Sigmoid colon (tissue), 7 donors: ENCODE results near the gene ATP23. TPM values are rescaled to one million over a fixed set of nuclear protein-coding genes. Genes with fewer than 3 reads are reported as not detected.

ENCODE experiments used
- DNase-seq: peaks from one replicate; pipeline ENCODE4 v3.0.0-alpha.2; 2019
- H3K27ac ChIP-seq, 4 donors: fragments of 200-600 bp; sonication (generic); one replicate each; pipeline ENCODE4 v1.5.1; 2016 to 2019; ENCODE audit warnings: mild to moderate bottlenecking in 1 of 4
- H3K27me3 ChIP-seq, 3 donors: fragments of 200-600 bp; sonication (generic); one replicate each; pipeline ENCODE4 v1.5.1; 2019; ENCODE audit warnings: mild to moderate bottlenecking in 1 of 3
- H3K36me3 ChIP-seq, 4 donors: fragments of 200-600 bp; sonication (generic); one replicate each; pipeline ENCODE4 v1.5.1; 2016 to 2019
- H3K4me1 ChIP-seq, 4 donors: fragments of 200-600 bp; sonication (generic); one replicate each; pipeline ENCODE4 v1.5.1; 2017 to 2019
- H3K4me3 ChIP-seq, 4 donors: fragments of 200-600 bp; sonication (generic); one replicate each; pipeline ENCODE4 v1.5.1; 2017 to 2019; ENCODE audit warnings: mild to moderate bottlenecking in 2 of 4, moderate library complexity in 1 of 4
- H3K9me3 ChIP-seq, 4 donors: fragments of 200-600 bp in 3 of 4; sonication (generic) in 3 of 4; one replicate each; pipeline versions ENCODE4 v1.5.1 to v1.6.1; 2013 to 2019
- EP300 ChIP-seq, 4 donors: sonication (generic); formaldehyde crosslinking; IDR thresholded peaks; one replicate each; pipeline ENCODE4 v1.6.1; 2017; ENCODE audit warnings: antibody characterized with exemption in 4 of 4
- POLR2A ChIP-seq, 2 donors: fragments of 450-650 bp; IDR thresholded peaks; one replicate each; pipeline ENCODE4 v1.6.1; 2016; ENCODE audit warnings: antibody characterized with exemption in 2 of 2, mild to moderate bottlenecking in 2 of 2, moderate library complexity in 2 of 2
- POLR2AphosphoS5 ChIP-seq, 4 donors: sonication (generic); formaldehyde crosslinking; IDR thresholded peaks; one replicate each; pipeline ENCODE4 v1.6.1; 2017; ENCODE audit warnings: antibody characterized with exemption in 4 of 4
- WGBS, 2 donors: extraction: QIAGEN DNeasy Blood & Tissue Kit; methylation state at CpG; one replicate each; pipeline ENCODE4 v1.1.7; 2013; 5-methylcytosine and 5-hydroxymethylcytosine counted together
- intact Hi-C: fragments of 100-400 bp; cut with DNase I; formaldehyde crosslinking; loops from one replicate; pipeline ENCODE4 v1.15.1; 2023
- polyA plus RNA-seq, 3 donors: library from polyadenylated mRNA; stranded (reverse); fragments of 200-250 nt; gene quantifications; one replicate each; pipeline ENCODE4 v1.2.3, GENCODE V29; 2013
- total RNA-seq, 4 donors: library from RNA; depleted of rRNA; stranded (reverse); fragments of >200 nt; gene quantifications; one replicate each; pipeline ENCODE4 v1.1.0, GENCODE V29; 2016
- TF ChIP-seq, protein P1 (sequence below), 4 experiments: fragments of 450-650 bp in 3 of 4; fragments of 200-600 bp in 1 of 4; IDR thresholded peaks; one replicate each; pipeline ENCODE4 v1.5.1; 2016 to 2019; ENCODE audit warnings: antibody characterized with exemption in 4 of 4, mild to moderate bottlenecking in 3 of 4, moderate library complexity in 2 of 4
- donor health status: healthy with polysubstance abuse.
- donor health status: Bipolar disorder and iron deficiency.
- donor health status: healthy.

Gene ATP23
- total and polyA plus RNA-seq, 7 donors = 5.3 to 43.5 (median 14.8) TPM

DNA sequence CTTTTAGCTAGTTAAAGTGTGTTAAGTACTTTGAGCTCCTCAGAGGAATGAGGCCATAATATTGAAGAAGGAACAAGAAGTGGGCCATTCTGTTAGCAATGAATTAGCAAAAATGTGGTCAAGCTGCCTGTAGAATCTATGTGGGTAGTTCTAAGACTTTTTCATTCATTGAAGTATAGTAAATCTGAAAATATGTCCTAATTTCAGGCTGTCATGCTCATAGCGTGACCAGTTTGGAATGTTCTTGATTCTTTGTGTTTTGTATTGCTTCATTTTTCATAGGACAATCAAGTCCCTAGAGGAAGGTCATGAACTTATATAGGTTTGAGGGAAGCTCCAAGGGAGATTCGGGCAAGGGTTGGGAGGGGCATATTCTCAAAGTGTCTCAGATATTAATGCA, 11.4 kb downstream of the ATP23 start:
- intact Hi-C loops = no loop called here
- Histone ChIP-seq H3K27me3 (no peaks in the 10 kb centered on the region), H3K4me1 (no peaks in the 10 kb centered on the region), H3K36me3 (peaks cover 0 to 44% (median 8%) of the 10 kb centered on the region in 4 donors), H3K9me3 (no peaks in the 10 kb centered on the region), H3K27ac (no peak overlapping the region), H3K4me3 (no peak overlapping the region)
- WGBS, 2 donors = 95 to 96% methylated on average over 2 of the region's 2 CpGs
- no peak for DNase-seq
- no peak for TF ChIP-seq POLR2A (IDR thresholded peaks at IDR 0.05)
- TF ChIP-seq, protein P1, sequence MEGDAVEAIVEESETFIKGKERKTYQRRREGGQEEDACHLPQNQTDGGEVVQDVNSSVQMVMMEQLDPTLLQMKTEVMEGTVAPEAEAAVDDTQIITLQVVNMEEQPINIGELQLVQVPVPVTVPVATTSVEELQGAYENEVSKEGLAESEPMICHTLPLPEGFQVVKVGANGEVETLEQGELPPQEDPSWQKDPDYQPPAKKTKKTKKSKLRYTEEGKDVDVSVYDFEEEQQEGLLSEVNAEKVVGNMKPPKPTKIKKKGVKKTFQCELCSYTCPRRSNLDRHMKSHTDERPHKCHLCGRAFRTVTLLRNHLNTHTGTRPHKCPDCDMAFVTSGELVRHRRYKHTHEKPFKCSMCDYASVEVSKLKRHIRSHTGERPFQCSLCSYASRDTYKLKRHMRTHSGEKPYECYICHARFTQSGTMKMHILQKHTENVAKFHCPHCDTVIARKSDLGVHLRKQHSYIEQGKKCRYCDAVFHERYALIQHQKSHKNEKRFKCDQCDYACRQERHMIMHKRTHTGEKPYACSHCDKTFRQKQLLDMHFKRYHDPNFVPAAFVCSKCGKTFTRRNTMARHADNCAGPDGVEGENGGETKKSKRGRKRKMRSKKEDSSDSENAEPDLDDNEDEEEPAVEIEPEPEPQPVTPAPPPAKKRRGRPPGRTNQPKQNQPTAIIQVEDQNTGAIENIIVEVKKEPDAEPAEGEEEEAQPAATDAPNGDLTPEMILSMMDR (IDR thresholded peaks at IDR 0.05) = no peak
- no peak for TF ChIP-seq POLR2AphosphoS5 (IDR thresholded peaks at IDR 0.05)
- TF ChIP-seq EP300 (IDR thresholded peaks at IDR 0.05) = no peak

DNA sequence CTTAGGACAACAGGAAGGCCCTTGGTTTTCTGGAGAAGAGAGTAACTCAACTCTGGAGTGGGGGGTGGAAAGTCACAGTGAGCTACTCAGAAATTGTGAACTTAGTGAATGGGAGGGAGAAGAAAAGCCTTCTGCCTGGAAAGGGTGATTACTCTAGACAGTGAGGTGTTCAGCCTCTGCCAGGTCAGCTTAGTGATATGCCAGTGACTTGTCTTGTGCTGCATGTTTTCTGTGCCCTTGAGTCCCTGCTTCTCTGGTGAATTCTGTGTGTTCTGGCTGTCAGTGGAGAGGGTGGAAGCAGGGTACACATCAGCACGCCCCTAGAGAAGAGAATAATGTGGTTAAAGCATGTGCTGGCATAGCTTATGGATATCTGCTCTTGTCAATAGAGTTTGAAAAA, 13.4 kb downstream of the ATP23 start:
- Histone ChIP-seq H3K4me1 (no peaks in the 10 kb centered on the region), H3K27ac (no peak overlapping the region), H3K4me3 (no peak overlapping the region), H3K27me3 (no peaks in the 10 kb centered on the region), H3K36me3 (peaks cover 0 to 53% (median 12%) of the 10 kb centered on the region in 4 donors), H3K9me3 (no peaks in the 10 kb centered on the region)
- DNase-seq = no peak
- no peak for TF ChIP-seq POLR2AphosphoS5 (IDR thresholded peaks at IDR 0.05)
- TF ChIP-seq, protein P1 (IDR thresholded peaks at IDR 0.05) = no peak
- TF ChIP-seq POLR2A (IDR thresholded peaks at IDR 0.05) = no peak
- TF ChIP-seq EP300 (IDR thresholded peaks at IDR 0.05) = no peak
- intact Hi-C loops = no loop called here
- WGBS, 2 donors = 96% methylated on average over 1 of the region's 1 CpG

DNA sequence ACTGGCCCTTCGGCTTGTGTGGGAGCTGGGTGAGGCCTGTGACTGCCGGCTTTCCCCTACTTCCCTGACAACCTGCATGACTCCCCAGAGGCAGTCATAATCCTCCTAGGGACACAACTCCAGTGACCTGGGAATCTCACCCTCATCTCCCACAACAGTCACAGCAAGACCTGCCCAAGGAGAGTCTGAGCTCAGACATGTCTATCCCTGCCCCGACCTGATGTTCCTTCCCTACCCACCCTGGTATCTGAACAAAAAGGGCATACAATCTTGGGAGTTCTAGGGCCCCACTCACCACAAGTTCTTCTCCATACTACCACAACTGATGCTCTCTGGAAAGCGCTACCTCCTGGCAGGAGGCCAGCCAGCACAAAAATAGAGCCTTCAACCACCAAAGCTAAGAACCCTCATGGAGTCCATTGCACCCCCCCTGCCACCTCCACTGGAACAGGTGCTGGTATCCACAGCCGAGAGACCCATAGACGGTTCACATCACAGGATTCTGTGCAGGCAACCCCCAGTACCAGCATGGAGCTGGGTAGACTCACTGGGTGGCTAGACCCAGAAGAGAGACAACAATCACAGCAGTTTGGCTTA, 16.8 kb downstream of the ATP23 start:
- no peak overlapping the region for H3K27ac ChIP-seq
- DNase-seq = no peak
- H3K9me3 ChIP-seq = peaks cover 0 to 3% (median 1%) of the 10 kb centered on the region in 4 donors
- no peak overlapping the region for H3K4me3 ChIP-seq
- H3K4me1 ChIP-seq = no peaks in the 10 kb centered on the region
- no peak for TF ChIP-seq POLR2A (IDR thresholded peaks at IDR 0.05)
- TF ChIP-seq POLR2AphosphoS5 (IDR thresholded peaks at IDR 0.05) = no peak
- TF ChIP-seq, protein P1 (IDR thresholded peaks at IDR 0.05) = no peak
- TF ChIP-seq EP300 (IDR thresholded peaks at IDR 0.05) = no peak
- WGBS, 2 donors = 98% methylated on average over 6 of the region's 6 CpGs
- intact Hi-C loops = no loop called here
- H3K27me3 ChIP-seq = no peaks in the 10 kb centered on the region
- H3K36me3 ChIP-seq = peaks cover 0 to 36% (median 10%) of the 10 kb centered on the region in 4 donors

DNA sequence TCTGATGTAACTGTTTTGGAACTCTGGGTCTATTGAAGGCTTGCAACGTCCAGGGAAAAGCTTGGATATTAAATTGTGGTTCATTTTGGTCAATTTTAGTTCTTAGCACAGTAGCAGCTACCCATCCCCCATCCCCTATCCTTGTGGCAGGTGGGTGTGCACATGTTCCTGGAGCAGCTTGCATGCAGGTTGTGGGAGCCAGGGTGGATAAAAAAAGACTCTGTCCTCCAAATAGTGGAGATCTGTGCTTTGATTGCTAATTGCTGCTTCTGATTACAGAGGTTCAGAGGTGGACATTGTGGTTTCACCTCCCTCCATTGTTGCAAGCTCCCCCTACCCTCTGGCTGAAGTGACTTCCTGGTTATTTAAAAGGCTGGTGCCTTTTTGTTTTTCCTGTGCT, 23.1 kb downstream of the ATP23 start:
- peaks cover 0 to 12% (median 3%) of the 10 kb centered on the region in 4 donors for H3K9me3 ChIP-seq
- no peaks in the 10 kb centered on the region for H3K4me1 ChIP-seq
- intact Hi-C loops = no loop called here
- H3K36me3 ChIP-seq = no peaks in the 10 kb centered on the region
- H3K27me3 ChIP-seq = no peaks in the 10 kb centered on the region
- WGBS, 2 donors = 44 to 74% methylated on average over 1 of the region's 1 CpG
- H3K4me3 ChIP-seq = no peak overlapping the region
- DNase-seq = no peak
- H3K27ac ChIP-seq = no peak overlapping the region
- TF ChIP-seq POLR2AphosphoS5 (IDR thresholded peaks at IDR 0.05) = no peak

DNA sequence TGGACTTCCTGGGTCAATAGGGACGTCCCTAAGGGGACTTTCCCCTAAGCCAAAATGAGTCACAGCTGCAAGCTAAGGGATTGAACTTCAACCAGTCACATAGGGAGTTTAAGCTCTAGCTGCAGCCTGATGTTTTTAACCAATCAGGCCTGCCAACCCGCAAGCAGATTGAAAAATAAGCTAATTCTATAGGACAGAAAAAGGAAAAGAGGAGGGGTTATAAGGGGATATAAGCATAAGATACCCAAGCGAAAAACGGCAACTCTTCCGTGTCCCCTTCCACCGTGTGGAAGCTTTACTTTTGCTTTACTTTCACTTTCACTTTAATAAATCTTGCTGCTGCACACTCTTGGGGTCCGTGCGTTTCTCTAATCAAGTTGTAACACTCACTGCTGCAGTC, 24.4 kb downstream of the ATP23 start:
- 89 to 95% methylated on average over 8 of the region's 8 CpGs for WGBS, 2 donors
- no peak for DNase-seq
- H3K9me3 ChIP-seq = peaks cover 0 to 12% (median 3%) of the 10 kb centered on the region in 4 donors
- no peak overlapping the region for H3K4me3 ChIP-seq
- no peak for TF ChIP-seq EP300 (IDR thresholded peaks at IDR 0.05)
- no peak for TF ChIP-seq POLR2A (IDR thresholded peaks at IDR 0.05)
- TF ChIP-seq, protein P1 (IDR thresholded peaks at IDR 0.05) = no peak
- TF ChIP-seq POLR2AphosphoS5 (IDR thresholded peaks at IDR 0.05) = no peak
- H3K27me3 ChIP-seq = no peaks in the 10 kb centered on the region
- H3K4me1 ChIP-seq = no peaks in the 10 kb centered on the region
- H3K27ac ChIP-seq = no peak overlapping the region
- H3K36me3 ChIP-seq = no peaks in the 10 kb centered on the region
- intact Hi-C loops = no loop called here
